ENCODE measurements around the gene SART3.

The SART3 gene

DNA sequence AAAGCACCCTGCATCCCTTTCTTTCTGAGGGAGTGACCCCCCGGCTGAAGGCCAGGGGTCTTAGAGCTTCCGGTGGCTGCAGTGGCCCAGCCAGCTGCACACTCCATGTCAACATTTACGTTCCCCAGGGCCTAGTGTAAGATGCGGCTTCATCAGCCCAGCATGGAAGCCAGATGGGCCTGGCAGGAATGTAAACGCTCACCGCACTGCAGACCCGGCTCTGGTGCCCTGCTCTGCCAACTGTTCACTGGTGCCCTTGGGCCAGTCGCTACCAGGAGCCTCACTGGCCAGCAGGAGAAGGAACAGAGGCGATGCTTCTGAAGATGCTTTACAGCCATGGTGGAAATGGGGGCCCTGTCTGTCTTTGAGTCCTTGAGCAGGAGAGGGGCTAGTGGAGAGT lies 45.5 kb upstream of the SART3 start:
- Histone ChIP-seq H3K4me3 (ENCODE audit: low read depth in 1 of 2, low read length in 1 of 2) (no peak overlapping the region), H3K9me3 (no peaks in the 10 kb centered on the region), H3K27me3 (peaks cover 18% of the 10 kb centered on the region), H3K4me1 (ENCODE audit: control insufficient read depth in 1 of 2, insufficient read depth in 1 of 2, low read depth in 1 of 2, low read length in 1 of 2) (no peaks in the 10 kb centered on the region), H3K36me3 (no peaks in the 10 kb centered on the region), H3K27ac (no peak overlapping the region)
- TF ChIP-seq, protein P1, sequence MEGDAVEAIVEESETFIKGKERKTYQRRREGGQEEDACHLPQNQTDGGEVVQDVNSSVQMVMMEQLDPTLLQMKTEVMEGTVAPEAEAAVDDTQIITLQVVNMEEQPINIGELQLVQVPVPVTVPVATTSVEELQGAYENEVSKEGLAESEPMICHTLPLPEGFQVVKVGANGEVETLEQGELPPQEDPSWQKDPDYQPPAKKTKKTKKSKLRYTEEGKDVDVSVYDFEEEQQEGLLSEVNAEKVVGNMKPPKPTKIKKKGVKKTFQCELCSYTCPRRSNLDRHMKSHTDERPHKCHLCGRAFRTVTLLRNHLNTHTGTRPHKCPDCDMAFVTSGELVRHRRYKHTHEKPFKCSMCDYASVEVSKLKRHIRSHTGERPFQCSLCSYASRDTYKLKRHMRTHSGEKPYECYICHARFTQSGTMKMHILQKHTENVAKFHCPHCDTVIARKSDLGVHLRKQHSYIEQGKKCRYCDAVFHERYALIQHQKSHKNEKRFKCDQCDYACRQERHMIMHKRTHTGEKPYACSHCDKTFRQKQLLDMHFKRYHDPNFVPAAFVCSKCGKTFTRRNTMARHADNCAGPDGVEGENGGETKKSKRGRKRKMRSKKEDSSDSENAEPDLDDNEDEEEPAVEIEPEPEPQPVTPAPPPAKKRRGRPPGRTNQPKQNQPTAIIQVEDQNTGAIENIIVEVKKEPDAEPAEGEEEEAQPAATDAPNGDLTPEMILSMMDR (IDR thresholded peaks at IDR 0.05), result no peak

DNA sequence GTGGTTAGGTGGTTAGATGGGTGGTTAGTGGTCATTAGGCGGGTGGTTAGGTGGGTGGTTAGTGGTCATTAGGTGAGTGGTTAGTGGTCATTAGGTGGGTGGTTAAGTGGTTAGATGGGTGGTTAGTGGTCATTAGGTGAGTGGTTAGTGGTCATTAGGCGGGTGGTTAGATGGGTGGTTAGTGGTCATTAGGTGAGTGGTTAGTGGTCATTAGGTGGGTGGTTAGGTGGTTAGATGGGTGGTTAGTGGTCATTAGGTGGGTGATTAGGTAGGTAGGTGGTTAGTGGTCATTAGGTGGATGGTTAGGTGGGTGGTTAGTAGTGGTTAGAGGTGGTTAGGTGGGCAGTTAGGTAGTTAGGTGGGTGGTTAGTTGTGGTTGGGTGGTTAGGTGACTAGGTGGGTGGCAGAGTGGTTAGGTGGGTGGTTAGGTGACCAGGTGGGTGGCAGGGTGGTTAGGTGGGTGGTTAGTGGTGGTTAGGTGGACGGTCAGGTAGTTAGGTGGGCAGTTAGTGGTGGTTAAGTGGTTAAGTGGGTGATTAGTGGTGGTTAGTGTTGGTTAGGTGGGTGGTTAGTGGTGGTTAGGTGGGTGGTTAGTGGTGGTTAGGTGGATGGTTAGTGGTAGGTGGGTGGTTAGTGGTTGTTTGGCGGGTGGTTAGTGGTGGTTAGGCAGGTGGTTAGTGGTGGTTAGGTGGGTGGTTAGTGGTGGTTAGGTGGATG lies 44.9 kb upstream of the SART3 start:
- H3K27me3 ChIP-seq, result peaks cover 18% of the 10 kb centered on the region
- TF ChIP-seq, protein P1 (IDR thresholded peaks at IDR 0.05), result no peak
- no peak overlapping the region for H3K27ac ChIP-seq
- H3K9me3 ChIP-seq, result no peaks in the 10 kb centered on the region
- H3K36me3 ChIP-seq, result no peaks in the 10 kb centered on the region
- no peaks in the 10 kb centered on the region for H3K4me1 ChIP-seq (ENCODE audit: control insufficient read depth in 1 of 2, insufficient read depth in 1 of 2, low read depth in 1 of 2, low read length in 1 of 2)
- no peak overlapping the region for H3K4me3 ChIP-seq (ENCODE audit: low read depth in 1 of 2, low read length in 1 of 2)

DNA sequence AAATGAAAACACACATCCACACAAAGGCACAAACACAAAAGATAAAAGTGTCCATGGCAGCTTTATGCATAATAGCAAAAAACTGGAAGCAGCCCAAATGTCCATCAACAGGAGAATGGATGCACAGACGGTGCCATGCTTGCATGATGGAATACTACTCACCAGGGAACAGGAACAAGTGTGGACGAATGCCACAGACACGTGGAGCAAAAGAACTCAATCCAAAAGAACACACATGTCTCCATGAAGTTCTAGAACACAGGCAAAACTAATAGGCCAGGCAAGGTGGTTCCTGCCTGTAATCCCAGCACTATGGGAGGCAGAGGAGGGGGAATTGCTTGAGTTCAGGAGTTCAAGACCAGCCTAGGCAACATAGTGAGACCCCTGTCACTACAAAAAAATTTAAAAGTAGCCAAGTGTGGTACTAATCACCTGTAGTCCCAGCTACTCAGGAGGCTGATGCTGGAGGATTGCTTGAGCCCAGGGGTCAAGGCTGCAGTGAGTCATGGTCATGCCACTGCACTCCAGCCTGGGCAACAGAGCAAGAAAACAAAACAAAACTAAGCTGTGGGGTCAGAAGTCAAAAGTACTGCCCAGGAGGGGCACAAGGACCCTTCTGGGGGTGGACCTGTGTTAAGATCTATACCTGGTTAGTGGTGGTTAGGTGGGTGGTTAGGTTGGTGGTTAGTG lies 44.2 kb upstream of the SART3 start:
- Histone ChIP-seq H3K4me1 (ENCODE audit: control insufficient read depth in 1 of 2, insufficient read depth in 1 of 2, low read depth in 1 of 2, low read length in 1 of 2) (no peaks in the 10 kb centered on the region), H3K9me3 (no peaks in the 10 kb centered on the region), H3K4me3 (ENCODE audit: low read depth in 1 of 2, low read length in 1 of 2) (no peak overlapping the region), H3K36me3 (no peaks in the 10 kb centered on the region), H3K27me3 (peaks cover 16% of the 10 kb centered on the region), H3K27ac (no peak overlapping the region)
- TF ChIP-seq, protein P1 (IDR thresholded peaks at IDR 0.05), result no peak

DNA sequence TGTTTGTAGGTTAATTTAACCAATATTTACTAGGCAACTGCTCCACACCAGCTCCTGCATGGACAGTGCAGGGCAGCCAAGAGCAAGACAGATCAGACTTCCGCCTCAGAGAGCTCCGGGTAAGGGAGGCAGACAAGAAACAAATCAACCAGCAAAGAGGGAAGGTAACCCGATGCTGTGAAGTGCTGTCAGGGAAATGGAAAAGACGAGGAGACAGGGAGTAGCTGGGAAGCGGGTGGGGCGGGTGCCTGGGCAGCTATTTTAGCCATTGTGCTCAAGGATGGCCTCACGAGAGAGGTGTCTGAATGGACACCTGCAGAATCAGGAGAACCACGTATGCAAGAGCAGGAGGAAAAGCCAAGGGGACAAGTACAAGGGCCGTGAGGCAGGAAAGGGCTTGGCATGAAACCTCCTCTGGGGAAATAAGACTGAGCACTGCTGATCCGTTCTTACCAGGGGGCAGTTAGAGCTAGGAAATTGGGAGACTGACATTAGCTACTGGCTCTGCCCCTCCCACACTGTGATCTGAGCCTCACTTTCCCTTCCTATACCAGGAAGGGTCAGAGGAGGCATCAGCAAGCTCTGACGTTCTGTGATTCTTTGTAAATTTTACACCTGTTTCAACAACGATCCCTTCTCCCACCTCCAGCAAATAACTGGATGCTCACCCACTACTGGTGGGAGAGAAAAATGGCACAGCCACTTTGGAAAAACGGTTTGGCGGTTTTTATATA lies 43.4 kb upstream of the SART3 start:
- TF ChIP-seq, protein P1 (IDR thresholded peaks at IDR 0.05), result no peak
- H3K4me3 ChIP-seq (ENCODE audit: low read depth in 1 of 2, low read length in 1 of 2), result no peak overlapping the region
- H3K27ac ChIP-seq, result no peak overlapping the region
- no peaks in the 10 kb centered on the region for H3K9me3 ChIP-seq
- H3K36me3 ChIP-seq, result no peaks in the 10 kb centered on the region
- peaks cover 8% of the 10 kb centered on the region for H3K27me3 ChIP-seq
- H3K4me1 ChIP-seq (ENCODE audit: control insufficient read depth in 1 of 2, insufficient read depth in 1 of 2, low read depth in 1 of 2, low read length in 1 of 2), result no peaks in the 10 kb centered on the region

DNA sequence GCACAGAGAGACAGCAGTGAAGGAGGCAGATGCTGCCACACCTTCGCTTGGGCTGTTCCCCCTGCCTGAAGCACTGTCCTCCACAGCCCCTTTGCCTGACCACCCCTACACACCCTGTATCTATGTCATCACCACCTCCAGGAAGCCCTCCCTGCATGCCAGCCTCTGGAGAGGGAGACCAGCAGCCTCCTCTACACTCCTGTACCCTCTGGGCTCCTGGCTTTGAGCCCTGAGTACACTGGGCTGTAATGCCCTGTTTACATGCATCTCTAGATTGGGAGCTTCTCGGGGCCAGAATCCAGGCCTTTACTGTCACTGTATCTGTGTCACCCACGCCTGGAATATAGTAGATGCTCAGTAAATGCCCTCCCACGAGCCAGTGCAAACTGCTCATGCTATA lies 42.8 kb upstream of the SART3 start:
- H3K27me3 ChIP-seq, result peaks cover 2% of the 10 kb centered on the region
- H3K27ac ChIP-seq, result no peak overlapping the region
- TF ChIP-seq, protein P1 (IDR thresholded peaks at IDR 0.05), result no peak
- no peaks in the 10 kb centered on the region for H3K36me3 ChIP-seq
- H3K4me3 ChIP-seq (ENCODE audit: low read depth in 1 of 2, low read length in 1 of 2), result no peak overlapping the region
- no peaks in the 10 kb centered on the region for H3K9me3 ChIP-seq
- no peaks in the 10 kb centered on the region for H3K4me1 ChIP-seq (ENCODE audit: control insufficient read depth in 1 of 2, insufficient read depth in 1 of 2, low read depth in 1 of 2, low read length in 1 of 2)
